22Rv1 (cell line): ENCODE data around the gene KCTD20.

Experiments used
- H3K27ac ChIP-seq: fragments of 450-650 bp; 2 replicates; pipeline ENCODE4 v1.5.1; 2017
- ZFX ChIP-seq: fragments of 450-650 bp; IDR thresholded peaks from 2 replicates; pipeline ENCODE4 v1.6.1; 2017; ENCODE audit warnings: antibody characterized with exemption, borderline replicate concordance
- TF ChIP-seq, protein P1 (sequence below): fragments of 450-650 bp; IDR thresholded peaks from 2 replicates; pipeline ENCODE4 v1.5.1; 2017; ENCODE audit warnings: mild to moderate bottlenecking

The KCTD20 gene

DNA sequence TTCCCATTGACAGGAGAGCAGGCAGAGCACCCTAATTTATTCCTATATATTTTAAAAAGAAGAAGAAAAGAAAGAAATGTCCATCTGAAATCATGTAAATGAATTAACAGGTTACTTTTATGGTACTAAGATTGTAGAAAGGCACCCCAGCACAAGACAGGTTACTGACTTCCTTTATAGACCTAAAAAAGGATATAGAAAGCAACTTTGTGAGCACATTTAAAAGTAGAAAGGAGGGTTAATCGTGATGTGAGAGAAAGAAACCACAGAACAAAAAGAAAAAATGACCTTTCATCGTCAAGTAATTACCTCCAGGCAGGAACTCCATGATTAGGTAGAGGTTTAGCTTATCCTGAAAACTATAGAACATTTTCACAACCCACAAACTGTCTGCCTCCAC lies 74.6 kb downstream of the KCTD20 start:
- no peak overlapping the region for H3K27ac ChIP-seq

DNA sequence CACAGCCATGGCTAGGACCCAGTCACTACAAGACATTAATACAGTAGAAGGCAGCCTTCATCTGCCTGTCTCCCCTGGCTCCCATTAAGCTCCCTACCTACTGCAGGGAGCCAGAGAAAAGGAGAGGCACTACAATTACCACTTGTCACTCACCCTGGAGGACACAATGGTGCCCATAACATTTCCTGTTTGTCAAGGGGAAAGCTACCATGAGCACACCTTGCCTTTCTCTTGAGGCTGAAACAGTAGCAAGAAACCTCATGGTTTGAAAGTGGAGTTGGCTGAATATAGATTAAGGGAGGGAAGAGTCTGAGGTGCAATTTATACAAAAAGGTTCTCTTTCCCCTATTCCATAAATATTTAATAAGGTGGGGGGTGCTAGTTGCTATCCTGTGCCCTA lies 76.6 kb downstream of the KCTD20 start:
- TF ChIP-seq, protein P1, sequence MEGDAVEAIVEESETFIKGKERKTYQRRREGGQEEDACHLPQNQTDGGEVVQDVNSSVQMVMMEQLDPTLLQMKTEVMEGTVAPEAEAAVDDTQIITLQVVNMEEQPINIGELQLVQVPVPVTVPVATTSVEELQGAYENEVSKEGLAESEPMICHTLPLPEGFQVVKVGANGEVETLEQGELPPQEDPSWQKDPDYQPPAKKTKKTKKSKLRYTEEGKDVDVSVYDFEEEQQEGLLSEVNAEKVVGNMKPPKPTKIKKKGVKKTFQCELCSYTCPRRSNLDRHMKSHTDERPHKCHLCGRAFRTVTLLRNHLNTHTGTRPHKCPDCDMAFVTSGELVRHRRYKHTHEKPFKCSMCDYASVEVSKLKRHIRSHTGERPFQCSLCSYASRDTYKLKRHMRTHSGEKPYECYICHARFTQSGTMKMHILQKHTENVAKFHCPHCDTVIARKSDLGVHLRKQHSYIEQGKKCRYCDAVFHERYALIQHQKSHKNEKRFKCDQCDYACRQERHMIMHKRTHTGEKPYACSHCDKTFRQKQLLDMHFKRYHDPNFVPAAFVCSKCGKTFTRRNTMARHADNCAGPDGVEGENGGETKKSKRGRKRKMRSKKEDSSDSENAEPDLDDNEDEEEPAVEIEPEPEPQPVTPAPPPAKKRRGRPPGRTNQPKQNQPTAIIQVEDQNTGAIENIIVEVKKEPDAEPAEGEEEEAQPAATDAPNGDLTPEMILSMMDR: no peak
- TF ChIP-seq ZFX: no peak
- H3K27ac ChIP-seq: no peak overlapping the region

More for the DNA sequence above, 74.6 kb downstream of the KCTD20 start:
- TF ChIP-seq, protein P1: no peak
- TF ChIP-seq ZFX: no peak

DNA sequence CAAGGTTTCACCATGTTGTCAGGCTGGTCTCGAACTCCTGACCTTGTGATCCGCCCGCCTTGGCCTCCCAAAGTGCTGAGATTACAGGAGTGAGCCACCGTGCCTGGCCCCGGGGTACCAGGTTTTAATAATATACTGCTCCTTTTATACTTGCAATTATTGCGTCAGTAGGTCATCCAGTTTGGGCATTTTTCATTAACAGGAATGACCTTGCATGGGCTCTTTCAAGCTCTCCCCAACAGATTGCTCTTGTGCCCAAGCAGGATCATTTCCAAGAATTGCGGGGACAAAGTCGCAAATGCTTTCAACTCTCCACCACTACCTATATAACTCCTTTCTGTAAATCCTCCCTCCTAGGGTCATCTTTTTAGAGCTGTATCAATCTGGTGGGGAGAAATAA lies 80.7 kb downstream of the KCTD20 start:
- TF ChIP-seq, protein P1: no peak
- TF ChIP-seq ZFX: no peak
- H3K27ac ChIP-seq: no peak overlapping the region

DNA sequence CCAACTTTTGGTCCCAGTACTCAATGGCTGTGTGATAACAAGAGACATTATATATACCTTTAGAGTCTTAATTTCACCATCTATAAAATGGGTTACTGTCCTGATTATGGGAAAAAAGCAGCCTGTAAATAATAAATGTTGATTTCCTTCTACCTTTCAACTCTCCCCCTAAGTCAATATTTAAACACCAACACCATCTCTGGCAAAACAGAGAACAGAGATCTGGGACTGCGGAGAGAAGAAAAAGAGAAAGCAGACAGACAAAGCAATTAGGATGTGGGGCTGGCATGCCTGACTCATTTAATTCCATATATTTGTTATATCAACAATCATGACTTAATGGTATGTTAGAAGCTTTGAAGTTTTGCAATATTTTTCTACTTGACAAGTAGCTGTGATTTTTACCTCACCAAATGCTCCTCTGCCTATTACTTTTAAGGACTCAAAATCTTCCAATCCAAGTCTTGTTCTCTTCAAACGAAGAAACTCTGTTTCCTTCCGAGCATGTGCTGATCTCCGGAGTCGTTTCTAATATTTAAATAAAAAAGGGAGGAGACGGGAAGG lies 81.2 kb downstream of the KCTD20 start:
- TF ChIP-seq ZFX: no peak
- TF ChIP-seq, protein P1: no peak
- no peak overlapping the region for H3K27ac ChIP-seq

DNA sequence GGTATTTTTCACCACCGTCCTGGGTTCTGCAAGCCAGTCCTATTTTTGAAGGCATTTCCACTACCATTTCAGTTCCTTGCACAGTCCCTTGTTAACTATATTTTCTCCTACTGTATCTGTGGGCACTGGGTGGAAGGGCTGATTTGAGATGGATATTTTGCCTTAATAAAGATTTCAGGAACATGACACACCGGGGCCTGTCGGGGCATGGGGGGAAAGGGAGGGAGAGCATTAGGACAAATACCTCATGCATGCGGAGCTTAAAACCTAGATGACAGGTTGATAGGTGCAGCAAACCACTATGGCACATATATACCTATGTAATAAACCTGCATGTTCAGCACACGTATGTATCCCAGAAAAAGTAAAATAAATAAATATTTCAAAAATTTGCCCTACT lies 82.1 kb downstream of the KCTD20 start:
- H3K27ac ChIP-seq: no peak overlapping the region

DNA sequence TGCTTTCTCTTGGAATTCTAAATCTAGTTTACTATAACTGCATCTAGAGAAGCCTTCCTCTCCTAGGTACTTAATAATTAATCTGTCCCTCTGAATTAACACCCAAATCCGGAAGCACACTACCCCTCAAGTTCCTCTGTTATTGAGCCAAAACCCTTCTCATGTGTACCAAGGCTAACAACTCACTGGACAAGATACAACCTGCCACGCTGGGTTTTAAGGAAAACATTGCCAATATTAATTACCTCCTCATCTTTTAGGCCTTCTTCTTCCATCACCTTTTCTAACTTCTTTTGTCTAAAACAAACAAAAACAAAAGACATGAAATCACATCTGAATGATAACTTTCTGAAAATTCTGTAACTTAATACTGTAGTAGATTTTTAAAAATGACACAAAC lies 82.5 kb downstream of the KCTD20 start:
- no peak overlapping the region for H3K27ac ChIP-seq
- TF ChIP-seq, protein P1: no peak
- TF ChIP-seq ZFX: no peak

More for the DNA sequence above, 82.1 kb downstream of the KCTD20 start:
- TF ChIP-seq, protein P1: no peak
- no peak for TF ChIP-seq ZFX

DNA sequence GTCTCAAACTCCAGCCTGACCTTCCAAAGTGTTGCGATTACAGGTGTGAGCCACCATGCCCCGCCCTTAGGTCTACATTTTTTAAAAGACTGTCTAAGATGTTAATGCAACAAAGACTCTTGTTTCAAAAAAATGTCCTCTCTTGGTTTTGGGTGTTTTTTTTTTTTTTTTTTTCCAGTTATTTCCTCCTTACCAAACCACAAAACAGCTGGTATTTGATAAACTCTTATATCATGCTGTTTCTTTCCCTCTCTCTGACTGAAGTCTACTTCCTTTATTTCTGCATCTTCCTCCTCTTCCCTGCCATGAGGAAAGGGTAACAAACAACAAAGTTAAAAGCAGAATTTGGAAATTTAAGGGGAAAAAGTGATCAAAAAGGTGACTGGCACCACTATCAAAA lies 83.3 kb downstream of the KCTD20 start:
- TF ChIP-seq, protein P1: no peak
- no peak for TF ChIP-seq ZFX
- H3K27ac ChIP-seq: no peak overlapping the region
